Progenitor cell of endocrine pancreas (in vitro differentiated cells): ENCODE measurements around the gene PIGH. TPM values are rescaled to one million over a fixed set of nuclear protein-coding genes. Genes with fewer than 3 reads are reported as not detected.
"Not testable (repeated sequence)": the region's sequence is repeated elsewhere in the genome, so short reads cannot be mapped to it uniquely, and the experiment has no call there.

Source experiments
- DNase-seq: peaks from one replicate; pipeline ENCODE4 v3.0.0; 2021; ENCODE audit warnings: low spot score; ENCODE audit not compliant: unreplicated experiment
- H3K27ac Mint-ChIP-seq: 2 replicates; pipeline ENCODE4 v1.8.0; 2021; ENCODE audit warnings: mild to moderate bottlenecking, moderate library complexity, mixed read lengths
- H3K27me3 Mint-ChIP-seq: 2 replicates; pipeline ENCODE4 v1.8.0; 2021; ENCODE audit warnings: mixed read lengths
- H3K36me3 Mint-ChIP-seq: 2 replicates; pipeline ENCODE4 v1.8.0; 2022; ENCODE audit warnings: mixed read lengths; ENCODE audit not compliant: insufficient read depth
- H3K4me1 Mint-ChIP-seq: 2 replicates; pipeline ENCODE4 v1.8.0; 2021; ENCODE audit warnings: low read depth, mixed read lengths
- H3K4me3 Mint-ChIP-seq: 2 replicates; pipeline ENCODE4 v1.8.0; 2021; ENCODE audit warnings: low read depth, mild to moderate bottlenecking, moderate library complexity, mixed read lengths
- H3K9me3 Mint-ChIP-seq: 2 replicates; pipeline ENCODE4 v1.8.0; 2021; ENCODE audit warnings: low read depth, mixed read lengths
- CTCF ChIP-seq: fragments of 200-600 bp; sonication (generic); IDR thresholded peaks from one replicate; pipeline ENCODE4 v1.5.0; 2021; ENCODE audit warnings: antibody characterized with exemption, mild to moderate bottlenecking; ENCODE audit not compliant: unreplicated experiment
- total RNA-seq: library from RNA; stranded (reverse); gene quantifications from 2 replicates; pipeline ENCODE4 v1.2.1, GENCODE V29; 2021

PIGH gene
- total RNA-seq, 1 donor from 2014 or later = 18.9 TPM

GRCh38 chr14:67551940-67552339 lies 48.1 kb downstream of the PIGH start:
- no peak for TF ChIP-seq CTCF
- Mint-ChIP-seq H3K9me3 (no peaks in the 10 kb centered on the region), H3K4me3 (no peak overlapping the region), H3K36me3 (peaks cover 11% of the 10 kb centered on the region), H3K27me3 (no peaks in the 10 kb centered on the region), H3K27ac (no peak overlapping the region), H3K4me1 (peaks cover 7% of the 10 kb centered on the region)
- no peak for DNase-seq

- H3K4me1 Mint-ChIP-seq = peaks cover 7% of the 10 kb centered on the region
- DNase-seq = no peak
- H3K27ac Mint-ChIP-seq = no peak overlapping the region
- no peak overlapping the region for H3K4me3 Mint-ChIP-seq
- TF ChIP-seq CTCF = no peak
- peaks cover 13% of the 10 kb centered on the region for H3K36me3 Mint-ChIP-seq
- H3K27me3 Mint-ChIP-seq = no peaks in the 10 kb centered on the region
- no peaks in the 10 kb centered on the region for H3K9me3 Mint-ChIP-seq
These were observed 48.9 kb downstream of the PIGH start for GRCh38 chr14:67551123-67551522.

DNA sequence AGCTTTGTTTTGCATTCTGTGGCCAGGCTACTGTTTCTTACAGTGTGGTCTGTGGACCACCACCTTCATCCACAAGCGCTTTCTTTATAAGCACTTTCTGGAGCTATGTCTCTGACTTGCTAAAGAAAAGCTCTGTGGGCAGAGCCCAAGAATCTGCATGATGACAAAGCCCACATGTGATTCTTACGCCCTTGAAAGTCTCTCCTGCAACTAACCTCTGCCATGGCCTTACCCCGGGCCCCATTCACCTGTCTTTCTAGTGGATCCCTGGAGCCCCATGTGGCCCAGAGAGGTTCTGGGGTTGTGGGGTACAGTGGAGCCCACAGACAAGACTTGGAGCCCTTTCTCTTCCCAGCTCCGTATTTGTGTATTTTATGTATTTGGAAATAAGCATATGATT lies 50.3 kb downstream of the PIGH start:
- Mint-ChIP-seq H3K4me1 (peaks cover 7% of the 10 kb centered on the region), H3K4me3 (no peak overlapping the region), H3K9me3 (no peaks in the 10 kb centered on the region), H3K27ac (no peak overlapping the region), H3K27me3 (no peaks in the 10 kb centered on the region), H3K36me3 (peaks cover 22% of the 10 kb centered on the region)
- DNase-seq = no peak
- no peak for TF ChIP-seq CTCF

DNA sequence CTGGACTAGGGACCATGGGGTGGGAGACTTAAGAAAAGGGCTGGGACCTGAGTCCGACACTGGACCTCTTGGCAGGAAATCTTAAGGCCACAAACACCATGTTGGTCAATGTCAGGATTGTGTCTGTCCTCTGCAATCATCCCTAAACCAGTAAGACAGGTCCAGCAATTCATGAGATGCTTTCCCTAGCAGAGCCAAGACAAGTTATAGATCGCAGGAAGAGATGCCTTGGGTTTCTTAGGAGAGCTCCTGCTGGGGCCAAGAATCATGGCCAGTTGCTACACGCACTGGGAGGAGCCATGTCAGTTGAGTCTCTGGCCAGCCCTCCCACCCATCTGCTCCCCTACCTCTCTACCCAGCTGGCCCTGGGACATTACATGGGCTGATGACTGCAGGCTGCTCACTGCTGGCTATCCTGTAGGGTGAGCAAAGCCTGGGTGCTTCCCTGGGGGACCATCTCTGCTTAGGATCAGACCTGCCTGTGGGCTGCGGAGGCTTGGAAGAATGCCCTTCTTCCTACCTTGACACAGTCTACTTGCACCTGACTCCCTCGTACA lies 52.8 kb downstream of the PIGH start:
- TF ChIP-seq CTCF = no peak
- Mint-ChIP-seq H3K4me1 (peaks cover under 1% of the 10 kb centered on the region), H3K4me3 (no peak overlapping the region), H3K27ac (no peak overlapping the region), H3K9me3 (peaks cover 6% of the 10 kb centered on the region), H3K27me3 (no peaks in the 10 kb centered on the region), H3K36me3 (peaks cover 44% of the 10 kb centered on the region)
- no peak for DNase-seq

DNA sequence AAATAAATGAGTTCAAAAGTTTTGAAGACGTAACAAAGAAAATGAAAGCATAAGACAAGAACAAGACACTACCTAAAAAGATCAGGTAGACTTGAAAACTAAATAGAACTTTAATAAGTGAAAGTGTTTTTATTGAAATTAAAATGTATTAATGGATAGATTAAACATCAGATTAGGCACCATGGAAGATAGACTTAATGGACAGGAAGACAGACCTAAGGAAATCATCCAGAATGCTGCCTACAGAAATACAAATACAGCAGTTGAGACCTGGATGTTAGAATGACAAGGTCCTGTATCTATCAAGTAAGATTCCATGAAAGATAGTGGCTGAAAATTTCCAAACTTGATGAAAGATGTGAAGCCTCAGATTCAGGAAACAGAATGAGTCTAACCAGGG lies 55.5 kb downstream of the PIGH start:
- Mint-ChIP-seq H3K36me3 (peaks cover 43% of the 10 kb centered on the region), H3K4me1 (peaks cover 19% of the 10 kb centered on the region), H3K27ac (no peak overlapping the region), H3K4me3 (no peak overlapping the region), H3K27me3 (no peaks in the 10 kb centered on the region), H3K9me3 (peaks cover 6% of the 10 kb centered on the region)
- TF ChIP-seq CTCF = no peak
- no peak for DNase-seq

- H3K4me3 Mint-ChIP-seq, DNase-seq, H3K27ac Mint-ChIP-seq, H3K27me3 Mint-ChIP-seq, H3K9me3 Mint-ChIP-seq: not testable (repeated sequence)
- H3K36me3 Mint-ChIP-seq = peaks cover 38% of the 10 kb centered on the region
- peaks cover 27% of the 10 kb centered on the region for H3K4me1 Mint-ChIP-seq
These were observed 57.4 kb downstream of the PIGH start for GRCh38 chr14:67542620-67543019.
